ENCODE measurements around the gene PCK1.

PCK1 gene

GRCh38 chr20:57561356-57562279, 708 bp downstream of the PCK1 start:
- no peak for DNase-seq (ENCODE audit: low spot score)

DNA sequence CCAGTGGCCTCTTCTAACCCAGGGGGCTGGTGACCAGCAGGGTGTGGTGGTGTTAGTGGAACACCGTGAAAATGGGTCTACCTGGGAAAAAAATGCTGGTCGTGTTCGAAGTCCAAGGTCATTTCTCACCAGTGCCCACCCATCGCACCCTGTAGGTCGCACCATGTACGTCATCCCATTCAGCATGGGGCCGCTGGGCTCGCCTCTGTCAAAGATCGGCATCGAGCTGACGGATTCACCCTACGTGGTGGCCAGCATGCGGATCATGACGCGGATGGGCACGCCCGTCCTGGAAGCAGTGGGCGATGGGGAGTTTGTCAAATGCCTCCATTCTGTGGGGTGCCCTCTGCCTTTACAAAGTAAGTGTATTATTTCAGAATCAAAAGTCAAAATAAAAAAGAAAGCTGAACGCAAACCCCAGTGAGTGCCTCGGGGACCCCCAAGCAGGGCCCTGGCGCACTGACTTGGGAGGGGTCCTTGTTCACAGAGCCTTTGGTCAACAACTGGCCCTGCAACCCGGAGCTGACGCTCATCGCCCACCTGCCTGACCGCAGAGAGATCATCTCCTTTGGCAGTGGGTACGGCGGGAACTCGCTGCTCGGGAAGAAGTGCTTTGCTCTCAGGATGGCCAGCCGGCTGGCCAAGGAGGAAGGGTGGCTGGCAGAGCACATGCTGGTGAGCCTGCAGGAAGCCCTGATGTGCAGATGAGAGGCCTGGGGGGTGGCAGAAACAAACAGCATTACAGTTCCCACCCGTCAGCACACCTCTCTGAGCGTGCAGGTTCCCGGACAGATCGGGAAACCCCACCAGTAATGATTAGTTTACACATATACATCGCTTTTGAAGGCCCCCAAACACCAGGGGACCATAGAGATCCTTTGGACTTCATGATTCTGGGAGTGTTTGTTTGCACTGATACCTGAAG, 1.9 kb downstream of the PCK1 start:
- no peak for DNase-seq (ENCODE audit: low spot score)

DNA sequence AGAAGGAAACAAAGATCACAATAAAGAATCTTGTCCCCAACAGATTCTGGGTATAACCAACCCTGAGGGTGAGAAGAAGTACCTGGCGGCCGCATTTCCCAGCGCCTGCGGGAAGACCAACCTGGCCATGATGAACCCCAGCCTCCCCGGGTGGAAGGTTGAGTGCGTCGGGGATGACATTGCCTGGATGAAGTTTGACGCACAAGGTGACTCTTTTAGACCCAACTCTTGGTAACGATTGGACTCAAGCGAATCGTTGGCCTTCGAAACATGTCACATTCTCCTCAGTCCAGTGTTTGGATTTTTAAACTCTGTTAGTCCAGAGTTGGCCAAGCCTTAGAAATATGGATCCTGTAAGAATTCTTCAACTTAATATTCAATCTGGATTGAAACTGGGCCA, 2.6 kb downstream of the PCK1 start:
- no peak for DNase-seq (ENCODE audit: low spot score)

- no peak for DNase-seq (ENCODE audit: low spot score)
Observed at GRCh38 chr20:57564180-57564802, 3.4 kb downstream of the PCK1 start.

DNA sequence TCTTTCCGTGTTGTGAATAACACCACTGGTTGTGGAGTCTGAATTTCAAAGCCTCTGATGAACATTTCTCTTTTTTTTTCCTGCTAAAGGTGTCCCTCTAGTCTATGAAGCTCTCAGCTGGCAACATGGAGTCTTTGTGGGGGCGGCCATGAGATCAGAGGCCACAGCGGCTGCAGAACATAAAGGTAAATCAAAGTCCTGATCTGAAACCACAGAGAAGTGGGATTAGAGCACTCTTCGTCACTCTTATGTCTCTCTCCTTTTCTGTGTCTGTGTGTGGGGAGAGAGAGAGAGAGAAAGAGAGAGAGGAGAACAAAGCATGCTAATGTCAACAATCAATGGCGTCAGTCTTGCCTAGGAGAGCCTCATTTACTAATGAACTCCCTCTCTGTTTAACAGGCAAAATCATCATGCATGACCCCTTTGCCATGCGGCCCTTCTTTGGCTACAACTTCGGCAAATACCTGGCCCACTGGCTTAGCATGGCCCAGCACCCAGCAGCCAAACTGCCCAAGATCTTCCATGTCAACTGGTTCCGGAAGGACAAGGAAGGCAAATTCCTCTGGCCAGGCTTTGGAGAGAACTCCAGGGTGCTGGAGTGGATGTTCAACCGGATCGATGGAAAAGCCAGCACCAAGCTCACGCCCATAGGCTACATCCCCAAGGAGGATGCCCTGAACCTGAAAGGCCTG, 4.2 kb downstream of the PCK1 start:
- DNase-seq (ENCODE audit: low spot score): no peak

DNA sequence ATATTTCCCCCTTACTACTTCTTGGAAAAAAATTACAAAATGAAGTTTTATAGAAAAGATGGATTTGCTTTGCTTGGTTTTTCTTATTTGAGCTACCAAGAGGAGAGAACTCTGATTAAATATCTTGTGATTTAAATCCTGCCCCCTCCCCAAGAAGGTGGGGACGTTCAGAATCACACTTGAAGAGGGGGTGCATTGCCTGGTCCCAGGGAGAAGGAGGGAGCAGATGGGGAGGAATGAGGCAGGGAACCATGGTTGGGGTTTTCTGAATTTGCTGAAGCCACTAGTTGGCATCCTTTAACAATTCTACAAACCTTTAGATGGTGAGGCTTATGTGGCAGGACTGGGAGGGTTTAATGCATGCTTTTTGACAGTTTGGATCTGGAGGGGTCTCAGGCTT, 5.5 kb downstream of the PCK1 start:
- no peak for DNase-seq (ENCODE audit: low spot score)

GRCh38 chr20:57566803-57567459, 6.0 kb downstream of the PCK1 start:
- no peak for DNase-seq (ENCODE audit: low spot score)

- no peak for DNase-seq (ENCODE audit: low spot score)
Observed at GRCh38 chr20:57567471-57568079, 6.7 kb downstream of the PCK1 start.

- DNase-seq (ENCODE audit: low spot score): no peak
Observed at GRCh38 chr20:57568088-57568896, 7.4 kb downstream of the PCK1 start.

GRCh38 chr20:57568960-57569359, 8.1 kb downstream of the PCK1 start:
- DNase-seq (ENCODE audit: low spot score): no peak

- no peak for DNase-seq (ENCODE audit: low spot score)
Observed at GRCh38 chr20:57570145-57570850, 9.4 kb downstream of the PCK1 start.

GRCh38 chr20:57570920-57571319, 10.0 kb downstream of the PCK1 start:
- DNase-seq (ENCODE audit: low spot score): no peak

DNA sequence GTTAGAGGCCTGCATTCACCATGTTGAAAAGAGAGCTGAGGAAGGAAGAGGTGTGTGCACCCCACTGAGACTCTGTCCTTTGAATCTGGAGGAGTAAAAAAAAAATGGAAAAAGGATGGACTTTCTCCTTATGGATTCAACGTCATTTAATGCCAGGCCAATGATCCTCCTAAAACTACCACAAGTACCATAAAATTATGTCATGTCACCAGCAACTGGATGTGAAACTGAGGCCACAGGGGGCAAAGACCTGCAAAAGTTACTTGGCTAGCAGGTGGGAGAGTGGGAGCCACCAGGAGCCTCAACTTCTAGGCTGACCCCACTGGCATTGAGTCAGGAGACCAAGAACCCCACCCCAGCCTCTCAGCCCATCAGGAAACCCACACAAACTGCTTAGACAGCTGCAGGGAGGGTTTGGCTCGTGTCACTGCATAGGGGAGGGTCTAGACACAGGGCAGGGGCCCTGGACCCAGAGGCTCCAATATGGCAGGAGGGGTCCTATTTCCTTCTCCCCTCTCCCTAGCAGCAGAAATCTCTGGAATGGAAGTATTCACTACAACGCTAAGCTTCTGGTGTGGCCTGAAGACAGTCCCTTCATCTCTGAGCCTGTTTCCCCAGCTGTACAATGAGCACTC, 11.0 kb downstream of the PCK1 start:
- DNase-seq (ENCODE audit: low spot score): no peak

- peak; percentile 47 for DNase-seq (ENCODE audit: low spot score)
Observed at GRCh38 chr20:57573242-57573641, 12.3 kb downstream of the PCK1 start.

DNA sequence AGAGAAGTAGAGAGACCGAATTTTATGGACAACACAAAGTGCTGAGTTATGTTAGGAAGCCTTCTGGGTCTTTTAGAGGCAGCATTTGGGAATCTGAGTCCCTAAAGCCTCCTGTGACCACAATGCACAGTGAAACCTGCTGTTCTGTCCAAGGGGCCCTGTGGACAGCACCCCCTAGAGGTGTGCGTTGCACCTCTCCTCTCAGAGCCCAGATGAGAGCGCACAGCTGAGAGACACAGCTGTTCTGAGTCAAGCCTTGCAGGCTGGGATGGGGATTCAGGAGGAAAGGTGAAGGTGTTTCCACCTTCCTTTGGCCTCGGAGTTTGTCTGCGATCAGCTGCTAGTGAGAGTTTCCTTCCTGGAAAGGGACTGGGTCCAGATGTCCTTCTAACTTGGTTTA, 13.0 kb downstream of the PCK1 start:
- peak; percentile 67 for DNase-seq (ENCODE audit: low spot score)

DNA sequence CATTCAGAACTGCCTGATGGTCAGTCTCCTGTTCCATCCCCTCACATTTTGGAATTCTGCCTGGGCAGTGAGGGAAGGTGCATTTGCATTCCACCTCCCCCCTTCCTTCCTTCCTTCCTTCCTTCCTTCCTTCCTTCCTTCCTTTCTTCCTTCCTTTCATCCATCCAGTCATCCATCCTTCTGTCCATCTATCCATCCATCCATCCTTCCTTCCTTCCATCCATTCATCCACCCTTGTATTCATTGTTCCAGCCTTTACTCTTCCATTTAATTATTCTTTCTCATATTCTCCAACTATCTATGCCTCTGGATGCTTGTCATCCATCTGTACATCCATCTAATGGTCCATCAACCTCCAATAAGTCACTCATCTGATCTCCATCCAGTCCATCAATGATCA, 14.0 kb downstream of the PCK1 start:
- no peak for DNase-seq (ENCODE audit: low spot score)

GRCh38 chr20:57576002-57576401, 15.1 kb downstream of the PCK1 start:
- DNase-seq (ENCODE audit: low spot score): no peak

DNA sequence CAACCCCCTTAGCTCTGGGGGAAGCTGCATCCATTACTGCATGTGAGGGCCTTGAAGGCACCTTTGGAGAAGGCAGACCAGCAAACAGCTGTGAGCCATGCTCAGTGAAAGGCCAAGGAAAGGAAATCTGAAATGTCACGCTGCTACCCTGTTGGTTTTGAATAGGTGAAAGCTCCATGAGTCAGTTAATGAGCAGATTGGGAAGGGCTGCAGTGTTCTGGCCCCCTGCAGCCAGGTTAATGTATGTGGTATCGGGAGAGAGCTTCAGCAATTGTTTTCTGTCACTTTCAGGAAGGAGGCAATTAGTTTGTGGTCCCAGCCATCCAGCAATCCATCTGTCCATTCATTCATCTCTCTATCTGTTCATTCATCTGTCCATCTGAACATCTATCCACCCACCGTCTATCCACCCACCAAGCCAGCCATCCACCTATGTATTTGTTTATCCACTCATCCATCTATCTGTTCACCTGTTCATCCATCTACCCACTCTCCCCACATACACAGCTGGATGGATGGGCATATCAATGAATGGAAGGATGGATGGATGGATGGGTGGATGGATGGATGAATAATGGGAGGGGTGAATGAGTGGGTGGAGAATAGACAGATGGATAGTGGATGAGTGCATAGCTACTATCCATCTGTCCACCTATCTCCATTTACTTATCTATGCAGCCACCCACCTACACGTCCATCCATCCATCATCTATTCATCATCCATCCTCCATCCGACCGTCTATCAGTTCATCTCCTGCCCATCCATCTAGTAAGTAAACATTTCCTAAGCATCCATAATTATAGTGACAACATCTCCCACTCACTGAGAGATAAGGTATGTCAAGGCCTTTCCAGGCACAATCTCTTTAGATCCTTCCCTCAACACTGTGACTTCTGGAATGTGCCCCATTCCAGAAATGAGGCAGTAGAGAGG, 16.0 kb downstream of the PCK1 start:
- no peak for DNase-seq (ENCODE audit: low spot score)

Measured in iPS-NIHi11 (cell line).